HG02571 (cell line): ENCODE data around the gene PRDM16.

ENCODE experiments used
- ATAC-seq: cut with Tn5 transposase; IDR thresholded peaks from one replicate; pipeline ENCODE4 v1.9.1; 2021; ENCODE audit warnings: mild to moderate bottlenecking, moderate library complexity; ENCODE audit not compliant: unreplicated experiment

PRDM16 gene

GRCh38 chr1:3099861-3100260, 30.9 kb downstream of the PRDM16 start:
- no peak for ATAC-seq

- no peak for ATAC-seq
These were observed 32.3 kb downstream of the PRDM16 start for GRCh38 chr1:3101124-3101939.

DNA sequence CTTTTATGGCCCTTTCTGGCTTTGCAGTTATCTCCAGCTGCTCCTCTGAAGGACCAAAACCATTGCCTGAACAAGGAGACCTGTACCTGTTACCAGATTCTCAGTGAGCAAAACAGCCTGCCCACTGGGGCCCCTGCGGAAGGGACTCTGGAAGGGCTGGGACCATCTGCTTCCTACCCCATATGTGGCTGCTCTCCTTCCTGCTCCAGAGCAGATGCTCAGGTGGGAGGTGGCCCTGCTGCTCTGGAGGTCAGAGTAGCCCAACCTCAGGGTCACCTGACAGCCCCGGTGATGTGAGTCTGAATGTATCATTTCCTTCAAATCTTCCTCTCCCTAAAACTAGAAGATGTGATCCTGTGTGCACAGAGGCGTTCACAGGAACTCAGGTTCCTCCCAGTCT, 33.6 kb downstream of the PRDM16 start:
- no peak for ATAC-seq

GRCh38 chr1:3103967-3104677, 35.1 kb downstream of the PRDM16 start:
- ATAC-seq: no peak

GRCh38 chr1:3105167-3105863, 36.3 kb downstream of the PRDM16 start:
- ATAC-seq: no peak

DNA sequence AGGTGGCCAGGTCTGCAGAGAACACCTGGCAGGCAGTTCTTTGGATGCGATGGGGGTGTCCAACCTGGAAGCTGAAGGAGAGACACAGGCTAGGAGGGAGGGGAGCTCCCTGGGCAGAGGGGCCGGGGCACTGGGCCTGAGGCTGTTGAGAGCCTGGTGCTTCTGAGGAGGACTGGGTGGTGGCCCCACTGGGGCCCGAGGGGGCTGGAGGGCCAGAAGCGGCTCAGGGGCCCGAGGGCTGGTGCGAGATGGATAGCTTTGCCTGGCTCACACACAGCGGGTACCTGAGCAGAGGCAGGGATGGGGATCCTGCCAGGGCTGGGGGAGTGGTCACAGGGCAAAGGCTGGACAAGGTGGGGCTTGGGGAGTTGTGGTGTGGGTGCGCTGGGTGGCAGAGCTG, 37.2 kb downstream of the PRDM16 start:
- ATAC-seq: no peak

GRCh38 chr1:3107201-3107600, 38.2 kb downstream of the PRDM16 start:
- no peak for ATAC-seq

- no peak for ATAC-seq
These were observed 40.4 kb downstream of the PRDM16 start for GRCh38 chr1:3109355-3109754.

DNA sequence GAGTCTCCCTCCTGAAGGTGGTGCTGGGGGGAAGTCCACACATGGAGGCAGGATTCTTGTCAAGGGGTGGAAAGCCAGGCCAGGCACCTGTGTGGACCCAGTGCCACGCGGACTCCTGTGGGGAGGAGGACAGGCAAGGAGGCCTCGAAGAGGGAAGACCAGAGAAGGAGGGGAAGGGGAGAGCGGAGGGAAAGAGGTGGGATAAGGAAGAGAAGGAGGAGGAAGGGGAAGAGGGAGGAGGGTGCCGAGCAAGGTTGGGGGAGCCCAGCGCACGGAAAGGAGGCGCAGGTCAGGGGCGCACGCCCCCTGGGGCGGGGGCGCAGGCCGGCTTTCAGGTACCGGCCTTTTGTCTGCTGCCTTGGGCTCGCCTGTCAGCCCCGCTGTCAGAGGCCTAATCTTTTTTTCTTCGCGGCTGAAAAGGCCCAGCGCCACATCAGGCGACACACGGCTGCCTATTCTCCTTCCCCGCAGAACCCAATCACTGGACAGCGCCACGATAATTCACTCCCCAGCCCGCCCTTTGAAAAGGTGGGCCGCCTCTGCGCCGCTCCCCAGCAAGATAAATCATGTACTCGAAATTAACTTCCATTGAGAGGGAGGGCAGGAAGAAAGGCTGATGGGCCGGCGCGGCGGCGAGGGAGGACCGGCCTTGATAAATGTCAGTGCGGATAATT, 42.5 kb downstream of the PRDM16 start:
- no peak for ATAC-seq

DNA sequence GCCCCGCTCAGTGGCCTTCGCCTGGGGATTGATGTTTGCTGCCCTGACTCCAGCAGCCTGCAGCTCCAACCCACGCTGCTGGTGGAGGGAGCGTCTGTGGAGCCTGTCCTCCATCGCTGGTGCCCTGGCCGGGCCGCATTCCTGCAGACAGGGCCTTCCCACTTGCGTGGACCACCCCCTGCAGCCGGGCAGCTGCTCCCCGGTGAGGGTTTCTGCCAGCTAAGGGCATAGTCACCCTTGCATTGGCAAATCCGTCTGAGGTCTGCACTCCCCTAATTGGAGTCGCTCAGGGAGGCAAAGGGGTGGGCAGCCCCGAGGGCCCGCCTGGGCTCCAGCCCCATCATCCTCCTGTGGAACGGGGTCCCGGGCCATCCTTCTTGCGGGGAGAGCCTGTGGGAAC, 43.5 kb downstream of the PRDM16 start:
- ATAC-seq: no peak

- ATAC-seq: no peak
These were observed 44.2 kb downstream of the PRDM16 start for GRCh38 chr1:3113047-3113740.

DNA sequence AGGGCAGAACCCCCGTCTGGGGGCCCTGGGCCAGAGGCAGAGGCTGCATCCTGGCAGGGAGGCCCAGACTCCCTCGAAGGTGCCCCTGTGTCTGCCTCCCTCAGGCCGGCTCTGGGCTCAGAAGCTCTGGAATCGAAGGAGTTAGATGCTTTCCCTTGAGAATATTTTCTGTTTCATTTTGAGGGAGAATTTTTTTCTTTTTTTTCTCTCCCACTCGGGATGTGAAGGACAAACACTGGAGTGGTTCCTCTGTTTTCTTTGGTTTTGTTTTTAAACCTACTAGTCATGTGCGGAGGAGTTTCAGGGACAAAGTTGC, 44.7 kb downstream of the PRDM16 start:
- ATAC-seq: no peak

DNA sequence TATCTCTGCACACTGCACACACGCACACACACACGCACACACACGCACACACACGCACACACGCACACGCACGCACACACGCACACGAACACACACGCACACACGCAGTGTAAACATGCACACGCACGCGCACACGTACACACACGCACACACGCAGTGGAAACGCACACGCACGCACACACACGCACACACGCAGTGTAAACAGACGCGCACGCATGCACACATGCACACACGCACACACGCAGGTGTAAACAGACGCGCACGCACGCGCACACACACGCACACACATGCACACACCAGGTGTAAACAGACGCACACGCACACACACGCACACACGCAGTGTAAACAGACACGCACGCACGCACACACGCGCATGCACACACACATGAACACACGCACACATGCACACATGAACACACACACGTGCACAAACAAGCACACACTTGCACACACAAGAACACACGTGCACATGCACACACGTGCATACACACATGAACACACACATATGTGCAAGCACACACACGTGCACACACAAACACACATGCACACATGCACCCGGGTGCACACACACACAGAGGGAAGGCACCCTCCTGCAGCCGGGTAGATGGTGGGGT, 45.2 kb downstream of the PRDM16 start:
- no peak for ATAC-seq

- ATAC-seq: no peak
These were observed 45.8 kb downstream of the PRDM16 start for GRCh38 chr1:3114846-3115245.

DNA sequence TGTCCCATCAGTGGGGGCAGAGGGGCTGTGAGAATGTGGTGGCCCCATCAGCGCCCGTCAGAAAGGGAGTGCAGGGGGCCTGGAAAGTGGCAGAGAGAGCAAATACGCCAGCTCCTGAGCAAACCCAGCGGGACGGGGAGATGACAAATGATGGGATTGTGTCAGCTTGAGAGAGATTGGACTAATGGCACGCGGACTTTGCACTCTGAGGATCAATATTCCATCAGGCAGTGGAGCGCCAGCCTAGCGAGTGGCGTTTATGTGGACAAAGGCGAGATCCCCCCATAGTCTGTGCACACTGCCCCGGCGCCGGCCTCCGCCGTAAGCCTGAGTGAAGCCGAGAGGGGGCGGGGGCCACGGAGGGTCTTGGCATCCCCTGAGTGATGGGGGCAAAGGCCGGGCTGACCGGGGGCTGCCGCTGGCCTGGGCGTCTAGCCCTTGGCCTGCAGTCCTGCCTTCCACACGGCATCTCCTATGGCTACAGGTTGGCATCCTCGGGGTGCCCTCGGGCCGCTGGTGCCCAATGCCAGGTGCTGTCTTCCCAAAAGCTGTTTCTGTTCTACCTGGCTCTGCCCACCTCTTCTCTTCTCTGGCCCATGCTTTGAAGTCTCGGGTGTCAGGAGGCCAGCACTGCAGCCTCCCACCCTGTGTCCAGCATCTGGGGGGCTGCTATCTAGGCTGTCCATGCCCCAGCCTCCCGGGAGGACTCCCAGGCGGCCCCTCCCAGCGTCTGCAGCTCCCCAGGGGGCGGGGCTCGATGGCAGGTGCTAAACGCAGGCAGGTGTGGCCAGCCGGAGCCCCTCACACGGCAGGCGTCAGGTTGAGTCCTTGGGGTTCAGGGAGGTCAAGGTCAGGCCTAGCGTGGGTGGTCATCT, 46.5 kb downstream of the PRDM16 start:
- ATAC-seq: no peak

DNA sequence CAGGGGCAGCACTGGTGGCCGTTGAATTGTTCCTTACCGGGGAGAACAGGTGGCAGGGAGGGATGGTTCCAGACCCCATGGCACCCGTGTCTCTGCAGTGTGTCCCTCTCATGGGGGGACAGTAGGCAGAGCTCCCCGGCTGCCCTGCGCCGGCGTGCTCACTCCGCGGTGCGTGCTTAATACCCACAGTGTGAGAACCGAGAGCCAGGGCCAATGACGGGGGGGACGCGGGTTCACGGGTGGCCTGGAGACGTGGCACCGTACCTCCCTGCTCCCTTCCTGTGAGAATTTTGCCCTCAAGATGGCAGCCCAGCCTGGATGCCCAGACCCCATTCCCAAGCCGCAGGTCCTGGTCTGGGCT, 47.1 kb downstream of the PRDM16 start:
- no peak for ATAC-seq

DNA sequence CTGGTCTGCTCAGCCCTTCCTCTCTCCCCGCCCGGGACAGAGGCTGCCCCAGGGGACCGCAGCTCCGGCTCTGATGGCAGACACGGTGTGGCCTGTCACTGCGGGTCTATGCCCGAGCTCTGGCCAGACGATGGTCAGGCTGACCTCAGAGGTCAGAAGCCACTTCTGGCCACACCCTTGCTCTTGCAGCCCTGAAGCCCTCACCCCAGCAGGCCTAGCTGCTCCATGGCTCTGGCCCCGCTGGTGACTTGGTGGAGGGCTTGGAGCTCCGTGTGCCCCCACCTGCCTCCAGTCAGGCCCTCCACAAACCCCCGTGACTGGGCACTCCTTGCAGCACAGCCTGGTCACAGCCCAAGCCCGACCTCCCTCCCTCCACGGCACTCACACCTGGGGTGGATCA, 47.6 kb downstream of the PRDM16 start:
- no peak for ATAC-seq

GRCh38 chr1:3117879-3118278, 48.9 kb downstream of the PRDM16 start:
- ATAC-seq: no peak

DNA sequence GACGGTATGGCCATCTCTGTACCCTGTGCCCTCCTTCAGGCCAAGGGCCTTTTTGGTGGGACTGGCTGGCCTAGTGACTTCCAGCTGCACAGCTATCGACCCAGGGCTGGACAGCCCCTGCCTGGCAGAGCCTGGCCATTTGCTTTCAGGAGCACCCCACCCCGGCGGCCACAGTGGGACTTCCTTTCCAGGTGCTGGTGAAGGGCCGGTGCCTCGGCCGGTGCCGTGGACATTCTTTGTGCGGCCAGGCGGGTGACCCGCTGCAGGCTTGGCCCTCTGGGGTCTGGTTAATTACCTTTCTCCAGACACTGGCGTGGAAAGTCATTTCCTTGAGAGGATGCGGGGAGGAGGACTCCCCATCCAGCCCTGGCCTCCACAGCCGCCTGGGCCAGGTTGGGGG, 50.1 kb downstream of the PRDM16 start:
- ATAC-seq: no peak

- ATAC-seq: no peak
These were observed 50.7 kb downstream of the PRDM16 start for GRCh38 chr1:3119725-3120124.
